HL-60 (cell line): ENCODE results near the gene IL1RN.

Source experiments
- DNase-seq, 2 experiments: peaks; one replicate each; pipeline ENCODE4 v3.0.0-alpha.2; 2010 to 2020; ENCODE audit warnings: low read depth in 1 of 2, low spot score in 1 of 2
- H3K27ac ChIP-seq: fragments of 250-450 bp; sonication (Bioruptor Pico); replicated peaks from 2 replicates; pipeline ENCODE4 v1.5.1; 2020; ENCODE audit warnings: mild to moderate bottlenecking, moderate library complexity
- H3K27me3 ChIP-seq: fragments of 250-450 bp; sonication (Bioruptor Pico); 2 replicates; pipeline ENCODE4 v1.5.1; 2021; ENCODE audit warnings: mild to moderate bottlenecking, moderate library complexity; ENCODE audit not compliant: insufficient read depth, poor library complexity, severe bottlenecking
- H3K4me3 ChIP-seq: replicated peaks from 2 replicates; pipeline ENCODE4 v1.5.1; 2011; ENCODE audit warnings: mild to moderate bottlenecking, control low read depth, low read length; ENCODE audit not compliant: insufficient read depth
- GABPA ChIP-seq: IDR thresholded peaks from 2 replicates; pipeline ENCODE4 v1.6.1; 2012; ENCODE audit warnings: low read depth
- POLR2AphosphoS5 ChIP-seq: IDR thresholded peaks from 2 replicates; pipeline ENCODE4 v1.6.1; 2012; ENCODE audit warnings: low read depth
- SPI1 ChIP-seq: IDR thresholded peaks from 2 replicates; pipeline ENCODE4 v1.6.1; 2012; ENCODE audit warnings: low read depth, mild to moderate bottlenecking, borderline replicate concordance
- TF ChIP-seq, protein P1 (sequence below): IDR thresholded peaks from 2 replicates; pipeline ENCODE4 v1.6.1; 2012; ENCODE audit warnings: low read depth; ENCODE audit not compliant: insufficient replicate concordance
- TF ChIP-seq, protein P2 (sequence below): IDR thresholded peaks from one replicate; pipeline ENCODE4 v1.5.1; 2011; ENCODE audit warnings: low read length, control low read depth, inconsistent platforms; ENCODE audit not compliant: insufficient read depth

The IL1RN gene

DNA sequence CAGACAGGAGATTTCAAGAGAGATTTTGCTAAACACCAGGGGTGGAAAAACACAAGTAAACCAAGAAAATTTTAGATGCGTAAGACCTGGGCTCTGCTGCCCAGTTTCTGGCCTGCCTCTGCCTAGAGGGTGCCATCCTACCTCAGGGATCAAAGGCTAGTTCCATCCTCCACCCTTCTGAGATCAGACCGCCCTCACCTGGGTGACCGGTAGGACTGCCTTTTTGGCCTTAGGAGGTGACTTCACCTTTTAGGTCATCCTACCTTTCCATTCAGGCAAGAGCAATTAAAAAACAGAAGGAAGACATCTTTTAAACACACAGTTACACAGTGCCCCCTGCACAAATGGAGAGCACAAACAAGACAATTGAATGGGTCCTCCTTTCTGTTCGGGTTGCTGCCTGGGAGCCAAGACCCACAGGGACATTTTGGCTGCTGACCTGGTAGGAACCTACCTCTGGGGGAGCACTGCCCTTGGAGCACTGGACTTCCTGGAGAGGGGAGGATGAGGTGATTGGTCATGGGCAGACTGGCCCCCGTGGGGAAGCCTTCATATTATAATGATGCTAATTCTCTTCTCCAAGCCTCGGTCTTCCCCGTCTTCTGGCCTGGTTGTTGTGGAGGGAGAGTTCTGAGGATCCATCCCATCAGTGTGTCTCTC, 49.4 kb downstream of the IL1RN start:
- no peak for DNase-seq
- Histone ChIP-seq H3K4me3 (no peak overlapping the region), H3K27me3 (no peaks in the 10 kb centered on the region), H3K27ac (no peak overlapping the region)
- TF ChIP-seq, protein P1, sequence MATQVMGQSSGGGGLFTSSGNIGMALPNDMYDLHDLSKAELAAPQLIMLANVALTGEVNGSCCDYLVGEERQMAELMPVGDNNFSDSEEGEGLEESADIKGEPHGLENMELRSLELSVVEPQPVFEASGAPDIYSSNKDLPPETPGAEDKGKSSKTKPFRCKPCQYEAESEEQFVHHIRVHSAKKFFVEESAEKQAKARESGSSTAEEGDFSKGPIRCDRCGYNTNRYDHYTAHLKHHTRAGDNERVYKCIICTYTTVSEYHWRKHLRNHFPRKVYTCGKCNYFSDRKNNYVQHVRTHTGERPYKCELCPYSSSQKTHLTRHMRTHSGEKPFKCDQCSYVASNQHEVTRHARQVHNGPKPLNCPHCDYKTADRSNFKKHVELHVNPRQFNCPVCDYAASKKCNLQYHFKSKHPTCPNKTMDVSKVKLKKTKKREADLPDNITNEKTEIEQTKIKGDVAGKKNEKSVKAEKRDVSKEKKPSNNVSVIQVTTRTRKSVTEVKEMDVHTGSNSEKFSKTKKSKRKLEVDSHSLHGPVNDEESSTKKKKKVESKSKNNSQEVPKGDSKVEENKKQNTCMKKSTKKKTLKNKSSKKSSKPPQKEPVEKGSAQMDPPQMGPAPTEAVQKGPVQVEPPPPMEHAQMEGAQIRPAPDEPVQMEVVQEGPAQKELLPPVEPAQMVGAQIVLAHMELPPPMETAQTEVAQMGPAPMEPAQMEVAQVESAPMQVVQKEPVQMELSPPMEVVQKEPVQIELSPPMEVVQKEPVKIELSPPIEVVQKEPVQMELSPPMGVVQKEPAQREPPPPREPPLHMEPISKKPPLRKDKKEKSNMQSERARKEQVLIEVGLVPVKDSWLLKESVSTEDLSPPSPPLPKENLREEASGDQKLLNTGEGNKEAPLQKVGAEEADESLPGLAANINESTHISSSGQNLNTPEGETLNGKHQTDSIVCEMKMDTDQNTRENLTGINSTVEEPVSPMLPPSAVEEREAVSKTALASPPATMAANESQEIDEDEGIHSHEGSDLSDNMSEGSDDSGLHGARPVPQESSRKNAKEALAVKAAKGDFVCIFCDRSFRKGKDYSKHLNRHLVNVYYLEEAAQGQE, result no peak
- no peak for TF ChIP-seq GABPA
- no peak for TF ChIP-seq SPI1
- TF ChIP-seq POLR2AphosphoS5, result no peak
- TF ChIP-seq, protein P2, sequence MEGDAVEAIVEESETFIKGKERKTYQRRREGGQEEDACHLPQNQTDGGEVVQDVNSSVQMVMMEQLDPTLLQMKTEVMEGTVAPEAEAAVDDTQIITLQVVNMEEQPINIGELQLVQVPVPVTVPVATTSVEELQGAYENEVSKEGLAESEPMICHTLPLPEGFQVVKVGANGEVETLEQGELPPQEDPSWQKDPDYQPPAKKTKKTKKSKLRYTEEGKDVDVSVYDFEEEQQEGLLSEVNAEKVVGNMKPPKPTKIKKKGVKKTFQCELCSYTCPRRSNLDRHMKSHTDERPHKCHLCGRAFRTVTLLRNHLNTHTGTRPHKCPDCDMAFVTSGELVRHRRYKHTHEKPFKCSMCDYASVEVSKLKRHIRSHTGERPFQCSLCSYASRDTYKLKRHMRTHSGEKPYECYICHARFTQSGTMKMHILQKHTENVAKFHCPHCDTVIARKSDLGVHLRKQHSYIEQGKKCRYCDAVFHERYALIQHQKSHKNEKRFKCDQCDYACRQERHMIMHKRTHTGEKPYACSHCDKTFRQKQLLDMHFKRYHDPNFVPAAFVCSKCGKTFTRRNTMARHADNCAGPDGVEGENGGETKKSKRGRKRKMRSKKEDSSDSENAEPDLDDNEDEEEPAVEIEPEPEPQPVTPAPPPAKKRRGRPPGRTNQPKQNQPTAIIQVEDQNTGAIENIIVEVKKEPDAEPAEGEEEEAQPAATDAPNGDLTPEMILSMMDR, result no peak

DNA sequence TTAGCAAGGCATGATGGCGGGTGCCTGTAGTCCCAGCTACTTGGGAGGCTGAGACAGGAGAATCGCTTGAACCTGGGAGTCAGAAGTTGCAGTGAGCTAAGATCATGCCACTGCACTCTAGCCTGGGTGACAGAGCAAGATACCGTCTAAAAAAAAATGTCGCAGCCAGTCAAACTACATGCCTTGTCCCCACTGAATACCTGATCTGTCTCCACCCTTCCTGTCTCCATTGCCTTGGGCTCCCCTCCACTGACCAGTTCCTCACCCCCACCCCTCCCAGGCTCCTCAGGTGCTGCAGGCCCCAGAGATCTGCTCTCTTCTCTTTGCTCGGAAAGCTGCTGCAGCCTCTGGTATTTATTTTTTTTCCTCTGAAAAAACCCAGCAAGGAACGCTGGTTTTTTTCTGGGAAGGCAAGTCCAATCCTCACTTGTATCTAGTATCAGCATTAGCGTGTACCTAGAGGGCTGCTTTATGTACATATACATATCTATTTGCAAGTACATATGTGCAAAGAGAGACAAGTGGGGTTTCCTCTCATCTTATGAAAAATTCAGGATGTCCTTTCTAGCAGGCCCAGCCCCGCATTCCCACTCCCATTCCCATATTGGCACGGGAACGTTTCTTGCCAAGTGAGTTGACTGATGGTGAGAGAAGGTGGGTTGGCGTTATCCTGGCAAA, 50.8 kb downstream of the IL1RN start:
- H3K27ac ChIP-seq, result no peak overlapping the region
- no peaks in the 10 kb centered on the region for H3K27me3 ChIP-seq
- no peak overlapping the region for H3K4me3 ChIP-seq
- DNase-seq, result no peak
- TF ChIP-seq, protein P2, result no peak
- no peak for TF ChIP-seq POLR2AphosphoS5
- TF ChIP-seq SPI1, result no peak
- TF ChIP-seq GABPA, result no peak
- TF ChIP-seq, protein P1, result no peak

DNA sequence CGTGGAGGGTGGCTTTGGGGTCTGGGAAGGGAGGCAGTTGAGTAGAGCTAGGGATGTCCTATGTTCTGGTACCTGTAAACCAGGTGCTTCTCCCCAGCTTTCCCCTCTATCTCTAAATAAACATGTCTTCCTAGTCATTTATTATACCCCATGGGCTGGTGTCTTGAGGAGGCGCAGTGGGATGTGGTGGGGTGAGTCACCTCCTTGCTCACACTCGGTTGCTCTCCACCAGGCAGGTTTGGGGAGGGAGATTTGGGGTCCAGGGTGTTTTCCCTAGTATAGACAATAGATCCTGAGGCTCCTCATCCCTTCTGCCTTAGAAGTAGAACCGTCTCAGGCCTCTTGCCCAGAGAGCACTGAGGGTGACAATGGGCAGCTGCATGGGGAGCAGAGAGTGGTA, 51.5 kb downstream of the IL1RN start:
- TF ChIP-seq GABPA, result no peak
- TF ChIP-seq SPI1, result no peak
- TF ChIP-seq POLR2AphosphoS5, result no peak
- TF ChIP-seq, protein P2, result no peak
- TF ChIP-seq, protein P1, result no peak
- no peak overlapping the region for H3K27ac ChIP-seq

More for the DNA sequence above, 51.5 kb downstream of the IL1RN start:
- Histone ChIP-seq H3K4me3 (no peak overlapping the region), H3K27me3 (no peaks in the 10 kb centered on the region)
- no peak for DNase-seq
